HUES64 (cell line): ENCODE data around the gene CUZD1. TPM values are rescaled to one million over a fixed set of nuclear protein-coding genes. Genes with fewer than 3 reads are reported as not detected.
"Not testable (repeated sequence)": the region's sequence is repeated elsewhere in the genome, so short reads cannot be mapped to it uniquely, and the experiment has no call there.

ENCODE experiments used
- H3K27ac ChIP-seq: 2 replicates; pipeline ENCODE4 v1.7.0; 2013; ENCODE audit warnings: low read depth, low read length, inconsistent platforms
- H3K27me3 ChIP-seq: 2 replicates; pipeline ENCODE4 v1.6.1; 2013; ENCODE audit warnings: mild to moderate bottlenecking, low read length; ENCODE audit not compliant: insufficient read depth
- H3K36me3 ChIP-seq: 2 replicates; pipeline ENCODE4 v1.6.1; 2013; ENCODE audit warnings: mild to moderate bottlenecking, low read length; ENCODE audit not compliant: insufficient read depth
- H3K4me1 ChIP-seq: 2 replicates; pipeline ENCODE4 v1.6.1; 2013; ENCODE audit warnings: mild to moderate bottlenecking, low read length, moderate library complexity; ENCODE audit not compliant: insufficient read depth
- H3K4me3 ChIP-seq: 2 replicates; pipeline ENCODE4 v1.5.1; 2013; ENCODE audit warnings: mild to moderate bottlenecking, low read length, moderate library complexity
- H3K9ac ChIP-seq: 2 replicates; pipeline ENCODE4 v1.6.1; 2013; ENCODE audit warnings: mild to moderate bottlenecking, low read depth, low read length
- H3K9me3 ChIP-seq: 2 replicates; pipeline ENCODE4 v1.6.1; 2013; ENCODE audit warnings: low read depth, low read length; ENCODE audit not compliant: insufficient read depth
- WGBS: fragments of 150-250, 120-280 bp; methylation state at CpG from one replicate; pipeline ENCODE4 v1.1.7; 2013; ENCODE audit warnings: missing lambda C conversion rate; 5-methylcytosine and 5-hydroxymethylcytosine counted together
- polyA plus RNA-seq, 2 experiments: library from polyadenylated mRNA; stranded (reverse); fragments of 50-300 nt; gene quantifications; one replicate each; pipeline ENCODE4 v1.2.3, GENCODE V29; 2013

The CUZD1 gene
- 4.5 TPM for polyA plus RNA-seq (2013, experiment 1 of 2)
- polyA plus RNA-seq (2013, experiment 2 of 2): 4.6 TPM

GRCh38 chr10:122845783-122846332, at the start of gene CUZD1:
CUZD1 (minus strand) TSS chr10:122845857; CDS start chr10:122845843, 14 bp downstream.
- Histone ChIP-seq H3K4me3 (no peak within 1 kb of the TSS), H3K36me3 (peaks cover 7% of the 10 kb centered on the region; the same call in 1 of the 2 replicates), H3K4me1 (0 out of 2 replicates have a peak, but pooled peaks cover 9% of the 10 kb centered on the region), H3K9ac (0 out of 2 replicates have a peak within 1 kb of the TSS, but pooled peaks have one; percentile 12), H3K27me3 (no peaks in the 10 kb centered on the region), H3K9me3 (peaks cover 13% of the 10 kb centered on the region; the same call in 1 of the 2 replicates), H3K27ac (peak within 1 kb of the TSS; percentile 88)
- 76% methylated on average over 5 of the region's 5 CpGs for WGBS

- H3K27me3 ChIP-seq: no peaks in the 10 kb centered on the region
- H3K9me3 ChIP-seq: no peaks in the 10 kb centered on the region
- WGBS: 93% methylated on average over 5 of the region's 5 CpGs
- H3K27ac ChIP-seq: no peak overlapping the region
- H3K9ac ChIP-seq: no peak overlapping the region
- H3K4me3 ChIP-seq: no peak overlapping the region
- H3K4me1 ChIP-seq: no peaks in the 10 kb centered on the region
- no peaks in the 10 kb centered on the region for H3K36me3 ChIP-seq
These were observed 48.7 kb upstream of the CUZD1 start for GRCh38 chr10:122894261-122894944.

GRCh38 chr10:122884166-122884565, 38.5 kb upstream of the CUZD1 start:
- Histone ChIP-seq H3K9me3 (no peaks in the 10 kb centered on the region), H3K9ac (no peak overlapping the region), H3K27ac (no peak overlapping the region), H3K27me3 (peaks cover 11% of the 10 kb centered on the region; the same call in 1 of the 2 replicates), H3K36me3 (no peaks in the 10 kb centered on the region), H3K4me3 (no peak overlapping the region), H3K4me1 (no peaks in the 10 kb centered on the region)
- 95% methylated on average over 1 of the region's 1 CpG for WGBS

DNA sequence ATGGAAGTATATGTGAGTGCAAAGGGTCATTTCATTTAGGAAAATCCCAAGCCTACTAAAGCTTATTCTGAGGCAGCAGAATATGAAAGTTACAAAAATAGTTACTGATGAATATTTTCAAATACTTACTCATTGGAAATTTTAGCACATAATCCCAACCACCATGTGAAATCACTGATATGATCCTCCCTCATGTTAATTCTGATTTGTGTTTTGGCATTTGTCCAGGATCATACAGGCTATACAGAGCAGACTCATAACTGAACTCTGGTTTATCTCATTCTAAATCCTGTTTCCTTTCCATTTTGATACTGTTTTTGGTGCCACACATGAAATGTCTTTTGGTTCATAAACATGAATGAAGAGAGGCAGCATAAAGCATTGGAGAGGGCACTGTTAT, 37.1 kb upstream of the CUZD1 start:
- H3K9ac ChIP-seq: no peak overlapping the region
- H3K27ac ChIP-seq: no peak overlapping the region
- H3K9me3 ChIP-seq: no peaks in the 10 kb centered on the region
- no peak overlapping the region for H3K4me3 ChIP-seq
- H3K36me3 ChIP-seq: no peaks in the 10 kb centered on the region
- H3K4me1 ChIP-seq: peaks cover 11% of the 10 kb centered on the region
- H3K27me3 ChIP-seq: peaks cover 11% of the 10 kb centered on the region; the same call in 1 of the 2 replicates

DNA sequence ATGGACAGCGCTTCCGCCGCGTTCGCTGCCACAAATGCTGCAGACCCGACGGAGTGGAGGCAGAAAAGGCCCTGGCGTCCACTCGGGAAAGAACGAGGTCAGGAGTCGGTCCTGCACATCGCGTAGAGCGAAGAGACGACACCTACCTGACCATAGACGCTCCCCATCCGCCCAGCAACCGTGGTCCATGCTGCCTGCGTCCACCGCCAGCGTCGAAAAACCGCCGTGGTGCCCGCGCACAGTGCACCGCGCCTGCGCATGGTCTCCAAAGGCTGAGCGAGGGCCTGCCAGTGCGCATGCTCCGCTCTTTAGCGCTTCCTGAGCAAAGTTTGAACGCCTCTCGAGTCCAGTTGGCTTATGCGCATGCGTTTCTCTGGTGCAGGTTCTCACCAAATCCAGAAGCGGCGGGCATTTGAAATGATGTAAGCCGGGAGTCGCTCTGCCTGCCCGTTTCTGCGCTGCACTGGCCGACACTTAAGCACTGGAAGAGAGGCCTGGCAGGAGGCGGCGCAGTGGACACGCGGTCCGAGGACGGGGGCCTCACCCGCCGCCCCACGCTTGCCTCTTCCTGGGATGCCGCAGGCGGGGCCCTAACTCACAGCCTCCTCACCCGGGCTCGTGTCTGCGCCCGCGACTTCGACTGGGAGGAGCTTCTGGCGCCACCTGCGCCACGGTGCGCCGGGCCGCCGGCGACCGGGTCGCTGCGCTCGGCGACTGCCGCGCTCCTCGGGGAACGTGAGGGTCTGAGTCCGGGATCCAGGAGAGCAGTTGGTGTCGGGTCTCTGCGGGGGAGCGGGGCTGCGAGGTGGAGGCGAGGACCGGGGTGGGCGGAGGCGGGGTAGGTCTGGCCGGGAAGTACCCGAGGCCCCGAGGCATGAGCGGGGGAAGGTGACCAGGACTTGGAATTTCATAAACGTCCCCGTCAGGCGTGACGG, 33.9 kb upstream of the CUZD1 start, which contains the start of gene FAM24B:
FAM24B (minus strand) TSS at position 243 of the 935 bp plus-strand sequence. CDS start 29,066 bp downstream, outside the sequence.
- Histone ChIP-seq H3K27ac (peak within 1 kb of the TSS; percentile 66; the same call in 1 of the 2 replicates), H3K9me3 (no peaks in the 10 kb centered on the region), H3K4me3 (peak within 1 kb of the TSS; percentile 77), H3K4me1 (peaks cover 41% of the 10 kb centered on the region), H3K27me3 (peaks cover 11% of the 10 kb centered on the region; the same call in 1 of the 2 replicates), H3K9ac (peak within 1 kb of the TSS; percentile 60), H3K36me3 (no peaks in the 10 kb centered on the region)
- 94% methylated on average over 95 of the region's 95 CpGs for WGBS

GRCh38 chr10:122878799-122879338, 33.2 kb upstream of the CUZD1 start:
- Histone ChIP-seq H3K27me3 (peaks cover 11% of the 10 kb centered on the region; the same call in 1 of the 2 replicates), H3K27ac (no peak overlapping the region), H3K9ac (peak overlapping the region; percentile 60; the same call in 1 of the 2 replicates), H3K9me3 (no peaks in the 10 kb centered on the region), H3K4me3 (peak overlapping the region; percentile 77), H3K36me3 (no peaks in the 10 kb centered on the region), H3K4me1 (peaks cover 48% of the 10 kb centered on the region)
- 96% methylated on average over 14 of the region's 14 CpGs for WGBS

DNA sequence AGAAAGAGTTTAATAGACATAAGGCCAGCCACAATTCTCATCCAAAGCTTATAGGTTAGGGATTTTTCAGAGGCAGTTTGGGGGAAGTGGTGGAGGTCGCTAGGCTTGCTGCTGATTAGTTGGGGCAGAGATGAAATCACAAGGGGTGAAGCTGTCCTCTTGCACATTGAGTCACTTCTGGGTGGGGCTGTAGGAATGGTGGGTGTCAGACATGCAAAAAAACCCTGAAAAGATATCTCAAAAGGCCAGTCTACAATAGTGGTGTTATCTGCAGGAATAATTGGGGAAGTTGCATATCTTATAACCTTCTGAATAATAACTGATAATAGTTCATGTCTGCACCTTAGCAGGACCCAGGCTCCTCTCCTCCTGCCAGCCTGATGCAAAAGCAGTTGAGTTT, 31.6 kb upstream of the CUZD1 start:
- Histone ChIP-seq H3K4me1 (peaks cover 58% of the 10 kb centered on the region), H3K9me3 (no peaks in the 10 kb centered on the region), H3K27ac (peak overlapping the region; percentile 92), H3K4me3 (peak overlapping the region; percentile 77), H3K27me3 (peaks cover 11% of the 10 kb centered on the region; the same call in 1 of the 2 replicates), H3K36me3 (no peaks in the 10 kb centered on the region), H3K9ac (peak overlapping the region; percentile 52; the same call in 1 of the 2 replicates)
- 31% methylated on average over 1 of the region's 1 CpG for WGBS

DNA sequence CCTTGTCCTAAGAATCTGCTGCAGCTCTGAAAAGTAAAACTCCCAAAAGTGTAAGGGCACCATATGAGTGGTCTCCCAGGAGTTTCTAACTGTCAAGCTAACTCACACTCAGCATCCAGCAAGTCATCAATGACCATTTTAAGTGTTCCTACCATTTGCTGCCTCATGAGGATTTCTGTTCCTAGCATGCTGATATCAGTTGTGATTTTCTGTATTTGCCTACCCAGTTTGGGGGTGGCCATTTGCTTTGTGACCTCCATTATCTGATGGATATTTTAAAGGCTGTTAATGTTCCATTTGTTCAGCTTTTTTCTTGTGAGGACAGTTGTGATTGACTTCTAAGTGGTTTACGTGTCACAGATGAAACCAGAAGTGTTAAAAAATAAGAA, 30.8 kb upstream of the CUZD1 start:
- Histone ChIP-seq H3K4me3 (peak overlapping the region; percentile 77), H3K9ac (peak overlapping the region; percentile 52), H3K27ac (peak overlapping the region; percentile 92), H3K36me3 (no peaks in the 10 kb centered on the region), H3K9me3 (no peaks in the 10 kb centered on the region), H3K4me1 (peaks cover 58% of the 10 kb centered on the region), H3K27me3 (peaks cover 11% of the 10 kb centered on the region; the same call in 1 of the 2 replicates)
- 57% methylated on average over 1 of the region's 1 CpG for WGBS

DNA sequence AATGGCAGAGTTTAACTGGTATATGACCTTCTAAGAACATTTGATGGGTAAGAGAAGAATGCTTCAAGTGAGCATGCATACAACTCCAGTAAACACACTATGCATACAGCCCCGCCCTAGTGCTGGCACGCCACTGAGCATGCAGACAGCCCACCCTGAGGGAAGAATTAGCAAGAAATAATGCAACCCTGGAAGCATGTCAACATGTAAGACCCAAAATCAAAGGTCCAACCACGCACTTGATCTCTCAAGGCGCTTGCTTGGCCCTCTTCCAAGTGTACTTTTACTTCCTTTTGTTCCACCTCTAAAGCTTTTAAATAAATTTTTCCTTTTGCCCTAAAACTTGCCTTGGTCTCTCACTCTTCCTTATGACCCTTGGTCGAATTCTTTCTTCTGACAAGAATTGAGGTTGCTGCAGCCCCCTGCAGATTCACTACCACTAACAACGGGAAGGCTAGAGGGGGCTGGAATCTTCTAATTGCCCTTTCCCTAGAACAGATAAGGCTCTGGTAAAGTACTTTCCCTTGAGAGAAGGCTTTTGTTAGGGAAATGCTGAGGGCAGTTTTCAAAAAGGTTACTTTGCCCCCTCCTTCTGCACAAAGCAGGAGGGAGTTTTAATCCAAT, 30.3 kb upstream of the CUZD1 start:
- H3K27me3 ChIP-seq: peaks cover 8% of the 10 kb centered on the region; the same call in 1 of the 2 replicates
- H3K27ac ChIP-seq: peak overlapping the region; percentile 92
- H3K36me3 ChIP-seq: no peaks in the 10 kb centered on the region
- H3K4me1 ChIP-seq: peaks cover 58% of the 10 kb centered on the region
- 4% methylated on average over 6 of the region's 6 CpGs for WGBS
- peak overlapping the region; percentile 52; the same call in 1 of the 2 replicates for H3K9ac ChIP-seq
- no peaks in the 10 kb centered on the region for H3K9me3 ChIP-seq
- peak overlapping the region; percentile 77 for H3K4me3 ChIP-seq

GRCh38 chr10:122871947-122872346, 26.3 kb upstream of the CUZD1 start:
- 93% methylated on average over 1 of the region's 2 CpGs for WGBS
- H3K4me3 ChIP-seq: not testable (repeated sequence)

More at GRCh38 chr10:122871947-122872346, 26.3 kb upstream of the CUZD1 start:
- H3K9ac ChIP-seq, H3K27ac ChIP-seq, H3K36me3 ChIP-seq, H3K9me3 ChIP-seq, H3K27me3 ChIP-seq: not testable (repeated sequence)
- peaks cover 38% of the 10 kb centered on the region for H3K4me1 ChIP-seq
